Loucy (cell line): ENCODE results near the gene KCNH8.
A peak's percentile ranks its signal among the peaks of the same experiment; 100 is the strongest.

Experiments
- H2AFZ ChIP-seq: fragments of 200-600 bp; sonication (generic); 2 replicates; pipeline ENCODE4 v1.6.0; 2016; ENCODE audit warnings: antibody characterized with exemption, mild to moderate bottlenecking, low read length, moderate library complexity
- H3F3A ChIP-seq: fragments of 200-600 bp; 2 replicates; pipeline ENCODE4 v1.6.0; 2016; ENCODE audit warnings: antibody characterized with exemption, low read depth, mild to moderate bottlenecking
- H3K27me3 ChIP-seq: fragments of 200-600 bp; sonication (generic); 2 replicates; pipeline ENCODE4 v1.6.1; 2014; ENCODE audit warnings: low read length, mild to moderate bottlenecking; ENCODE audit not compliant: insufficient read depth, poor library complexity, severe bottlenecking
- H3K36me3 ChIP-seq: fragments of 200-600 bp; sonication (generic); 2 replicates; pipeline ENCODE4 v1.6.1; 2016; ENCODE audit warnings: low read length; ENCODE audit not compliant: insufficient read depth
- H3K4me1 ChIP-seq: fragments of 200-600 bp; sonication (generic); 2 replicates; pipeline ENCODE4 v1.5.1; 2014; ENCODE audit warnings: low read length, mild to moderate bottlenecking; ENCODE audit not compliant: insufficient read depth, poor library complexity, severe bottlenecking
- H3K4me2 ChIP-seq: fragments of 200-600 bp; sonication (generic); 2 replicates; pipeline ENCODE4 v1.6.0; 2014; ENCODE audit warnings: antibody characterized with exemption, low read length, low read depth, mild to moderate bottlenecking; ENCODE audit not compliant: poor library complexity, severe bottlenecking
- H3K4me3 ChIP-seq: fragments of 200-600 bp; sonication (generic); 2 replicates; pipeline ENCODE4 v1.5.1; 2014; ENCODE audit warnings: low read length, mild to moderate bottlenecking, mixed read lengths; ENCODE audit not compliant: poor library complexity, severe bottlenecking
- H3K79me2 ChIP-seq: fragments of 200-600 bp; sonication (generic); 2 replicates; pipeline ENCODE4 v1.6.1; 2014; ENCODE audit warnings: low read length; ENCODE audit not compliant: insufficient read depth
- H3K9ac ChIP-seq: fragments of 200-600 bp; sonication (generic); 2 replicates; pipeline ENCODE4 v1.6.0; 2014; ENCODE audit warnings: mild to moderate bottlenecking, low read depth, low read length, moderate library complexity; ENCODE audit not compliant: poor library complexity, severe bottlenecking
- H3K9me2 ChIP-seq: fragments of 200-600 bp; sonication (generic); replicated peaks from 2 replicates; pipeline ENCODE4 v1.6.1; 2016; ENCODE audit warnings: low read depth, low read length, mixed read lengths
- H3K9me3 ChIP-seq: fragments of 200-600 bp; sonication (generic); 2 replicates; pipeline ENCODE4 v1.6.1; 2014; ENCODE audit warnings: mild to moderate bottlenecking, antibody characterized with exemption, low read length, low read depth; ENCODE audit not compliant: insufficient read depth
- H4K20me1 ChIP-seq: fragments of 200-600 bp; sonication (generic); 2 replicates; pipeline ENCODE4 v1.6.0; 2014; ENCODE audit warnings: antibody characterized with exemption, low read length, mild to moderate bottlenecking; ENCODE audit not compliant: insufficient read depth, poor library complexity, severe bottlenecking
- EZH2phosphoT487 ChIP-seq: fragments of 200-600 bp; IDR thresholded peaks from 2 replicates; pipeline ENCODE4 v1.6.1; 2018; ENCODE audit warnings: antibody characterized with exemption, mild to moderate bottlenecking, moderate library complexity, borderline replicate concordance
- TF ChIP-seq, protein P1 (sequence below): fragments of 200-600 bp; sonication (generic); conservative IDR thresholded peaks from 2 replicates; pipeline ENCODE4 v1.5.1; 2014; ENCODE audit warnings: mild to moderate bottlenecking, antibody characterized with exemption, low read length

The KCNH8 gene

DNA sequence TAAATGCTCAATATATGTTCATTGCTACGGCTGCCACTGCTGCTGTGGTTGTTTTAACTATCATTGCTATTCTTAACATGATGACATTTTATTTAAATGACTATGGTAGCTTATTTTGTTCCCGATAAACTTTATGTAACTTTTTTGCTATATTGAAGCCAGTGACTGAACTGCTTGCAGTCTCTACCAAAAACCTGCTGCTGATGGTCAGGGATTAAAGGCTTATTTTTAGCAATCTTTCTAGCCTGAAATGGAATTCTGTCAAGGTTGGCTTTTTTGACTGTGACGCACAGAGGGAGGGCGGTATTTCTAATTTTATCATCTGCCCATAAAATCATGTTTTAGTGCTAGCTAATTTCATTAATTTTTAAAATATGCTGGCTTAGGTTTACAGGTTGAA lies 271.8 kb downstream of the KCNH8 start:
- Histone ChIP-seq H4K20me1 (no peaks in the 10 kb centered on the region), H3K4me3 (no peak overlapping the region), H3K27me3 (no peaks in the 10 kb centered on the region), H2AFZ (no peak overlapping the region), H3K36me3 (no peaks in the 10 kb centered on the region), H3K79me2 (no peaks in the 10 kb centered on the region), H3K9me2 (no peaks in the 10 kb centered on the region), H3F3A (no peaks in the 10 kb centered on the region), H3K9ac (no peak overlapping the region), H3K4me2 (no peak overlapping the region), H3K9me3 (no peaks in the 10 kb centered on the region), H3K4me1 (peaks cover 4% of the 10 kb centered on the region)
- TF ChIP-seq, protein P1, sequence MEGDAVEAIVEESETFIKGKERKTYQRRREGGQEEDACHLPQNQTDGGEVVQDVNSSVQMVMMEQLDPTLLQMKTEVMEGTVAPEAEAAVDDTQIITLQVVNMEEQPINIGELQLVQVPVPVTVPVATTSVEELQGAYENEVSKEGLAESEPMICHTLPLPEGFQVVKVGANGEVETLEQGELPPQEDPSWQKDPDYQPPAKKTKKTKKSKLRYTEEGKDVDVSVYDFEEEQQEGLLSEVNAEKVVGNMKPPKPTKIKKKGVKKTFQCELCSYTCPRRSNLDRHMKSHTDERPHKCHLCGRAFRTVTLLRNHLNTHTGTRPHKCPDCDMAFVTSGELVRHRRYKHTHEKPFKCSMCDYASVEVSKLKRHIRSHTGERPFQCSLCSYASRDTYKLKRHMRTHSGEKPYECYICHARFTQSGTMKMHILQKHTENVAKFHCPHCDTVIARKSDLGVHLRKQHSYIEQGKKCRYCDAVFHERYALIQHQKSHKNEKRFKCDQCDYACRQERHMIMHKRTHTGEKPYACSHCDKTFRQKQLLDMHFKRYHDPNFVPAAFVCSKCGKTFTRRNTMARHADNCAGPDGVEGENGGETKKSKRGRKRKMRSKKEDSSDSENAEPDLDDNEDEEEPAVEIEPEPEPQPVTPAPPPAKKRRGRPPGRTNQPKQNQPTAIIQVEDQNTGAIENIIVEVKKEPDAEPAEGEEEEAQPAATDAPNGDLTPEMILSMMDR: no peak
- TF ChIP-seq EZH2phosphoT487: no peak

DNA sequence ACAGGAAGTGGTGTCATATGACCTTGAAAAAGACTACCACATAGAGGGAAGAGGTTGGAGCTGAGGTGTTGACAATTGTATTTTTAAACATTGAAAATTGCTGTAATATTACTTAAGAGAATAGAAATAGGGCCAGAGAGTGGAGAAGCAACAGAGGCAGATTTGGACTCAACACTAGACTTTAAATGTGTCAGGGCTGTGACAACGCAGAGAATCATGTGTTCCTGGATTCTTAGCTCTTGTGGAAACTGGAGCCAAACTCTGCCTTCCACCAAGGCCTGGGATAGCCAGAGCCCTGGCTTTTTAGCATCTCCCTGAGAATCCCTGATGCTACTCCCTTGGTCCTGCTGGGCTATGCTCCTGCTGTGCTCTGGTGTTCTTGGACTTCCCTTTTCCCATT lies 277.5 kb downstream of the KCNH8 start:
- no peaks in the 10 kb centered on the region for H3K27me3 ChIP-seq
- no peaks in the 10 kb centered on the region for H3K9me2 ChIP-seq
- H3K4me3 ChIP-seq: no peak overlapping the region
- H3K79me2 ChIP-seq: no peaks in the 10 kb centered on the region
- H3K4me1 ChIP-seq: peaks cover 13% of the 10 kb centered on the region
- no peaks in the 10 kb centered on the region for H4K20me1 ChIP-seq
- TF ChIP-seq EZH2phosphoT487: no peak
- TF ChIP-seq, protein P1: no peak
- peak overlapping the region; percentile 38 for H3K4me2 ChIP-seq
- no peaks in the 10 kb centered on the region for H3F3A ChIP-seq
- no peaks in the 10 kb centered on the region for H3K9me3 ChIP-seq
- H3K36me3 ChIP-seq: no peaks in the 10 kb centered on the region
- H3K9ac ChIP-seq: no peak overlapping the region
- H2AFZ ChIP-seq: peak overlapping the region; percentile 11; the same call in 1 of the 2 replicates

DNA sequence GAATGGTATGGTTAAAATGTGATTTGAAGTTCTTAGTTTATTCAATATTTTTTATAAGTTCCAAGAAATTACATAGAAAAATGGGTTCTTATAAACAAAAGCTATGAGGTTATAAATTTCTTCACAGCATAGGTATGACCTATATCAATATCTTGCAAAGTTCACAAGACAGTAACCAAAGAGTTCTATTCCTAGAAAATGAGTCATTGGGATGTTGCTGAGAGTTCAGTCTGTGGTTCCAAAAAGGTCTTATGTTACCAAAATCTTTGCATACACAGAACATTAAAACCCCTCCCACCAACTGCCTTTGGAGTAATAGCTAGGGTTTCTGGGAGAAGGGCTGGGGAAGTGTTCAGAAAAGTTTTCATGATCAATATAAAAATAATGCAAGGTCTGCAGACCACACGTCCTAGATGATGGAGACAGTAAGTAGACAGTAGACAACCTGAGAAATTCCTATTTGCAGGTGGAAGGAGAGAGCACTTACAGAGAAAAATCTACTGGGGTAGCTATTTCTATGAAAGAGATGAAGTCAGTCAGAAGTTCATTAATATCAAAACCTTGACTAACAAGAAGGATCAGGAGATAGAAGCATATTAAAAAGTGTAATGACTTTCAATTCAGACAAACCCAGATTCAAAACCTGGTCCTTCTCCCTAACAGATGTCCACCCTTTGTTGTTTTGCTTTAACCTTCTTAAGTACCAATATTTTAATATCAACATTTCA lies 279.3 kb downstream of the KCNH8 start:
- H3K36me3 ChIP-seq: no peaks in the 10 kb centered on the region
- H2AFZ ChIP-seq: no peak overlapping the region
- no peaks in the 10 kb centered on the region for H3K9me3 ChIP-seq
- no peaks in the 10 kb centered on the region for H3F3A ChIP-seq
- no peaks in the 10 kb centered on the region for H3K79me2 ChIP-seq
- no peak overlapping the region for H3K4me3 ChIP-seq
- peaks cover 13% of the 10 kb centered on the region for H3K4me1 ChIP-seq
- no peak overlapping the region for H3K9ac ChIP-seq
- no peaks in the 10 kb centered on the region for H4K20me1 ChIP-seq
- no peaks in the 10 kb centered on the region for H3K9me2 ChIP-seq
- TF ChIP-seq, protein P1: no peak
- no peak for TF ChIP-seq EZH2phosphoT487
- H3K27me3 ChIP-seq: no peaks in the 10 kb centered on the region
- no peak overlapping the region for H3K4me2 ChIP-seq
